GM21515 (cell line): ENCODE results near the gene IQCK.
A peak's percentile ranks its signal among the peaks of the same experiment; 100 is the strongest.

Experiments used
- ATAC-seq: cut with Tn5 transposase; IDR thresholded peaks from one replicate; pipeline ENCODE4 v1.9.1; 2021; ENCODE audit not compliant: unreplicated experiment

Gene IQCK

DNA sequence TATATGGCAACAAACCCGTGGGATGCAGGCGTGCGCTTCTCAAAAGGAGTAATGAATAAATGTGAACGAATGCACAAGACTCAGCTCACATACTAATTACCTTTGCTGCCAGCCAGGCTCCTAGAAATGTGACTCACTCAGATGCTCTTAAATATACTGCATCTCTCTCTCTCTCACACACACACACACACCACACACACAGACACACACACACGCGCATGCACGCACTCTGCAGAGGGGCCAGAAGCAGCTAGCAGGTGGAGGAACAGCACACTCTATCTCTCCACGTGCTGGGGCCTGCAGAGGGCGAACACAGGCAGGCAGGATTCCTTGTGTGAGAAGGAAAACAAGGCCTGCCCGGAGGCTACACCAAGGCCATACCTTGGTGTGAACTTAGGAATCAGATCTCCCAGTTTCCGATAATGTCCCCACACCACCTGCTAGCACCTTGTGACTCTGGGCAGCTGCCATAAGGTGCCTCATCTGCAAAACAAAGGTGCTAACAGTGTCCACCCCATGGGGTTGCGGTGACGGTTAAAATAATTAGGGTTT is 161.2 kb downstream of the IQCK start:
- ATAC-seq: no peak

GRCh38 chr16:19881028-19881427 is 163.0 kb downstream of the IQCK start:
- ATAC-seq: no peak

GRCh38 chr16:19881783-19882182 is 163.7 kb downstream of the IQCK start:
- ATAC-seq: no peak

DNA sequence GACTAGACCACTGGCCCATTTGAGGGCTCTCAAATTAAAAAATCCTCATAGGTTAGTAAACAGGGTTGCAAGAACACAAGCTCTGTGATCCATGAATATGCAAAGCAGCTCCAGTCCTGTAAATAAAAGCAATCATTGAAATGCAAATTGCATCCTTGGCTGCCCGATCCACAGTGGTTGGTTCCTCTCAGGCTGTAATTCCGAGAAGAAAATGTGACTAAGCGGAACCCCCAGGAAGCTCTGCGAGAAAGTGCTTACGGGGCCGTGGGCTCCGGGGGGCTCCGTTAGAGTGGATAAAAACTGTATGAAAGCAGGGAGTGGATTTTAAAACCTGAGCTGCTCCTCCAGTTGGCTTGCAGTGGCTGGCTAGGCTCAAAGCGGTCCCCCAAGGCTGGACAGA is 164.1 kb downstream of the IQCK start:
- no peak for ATAC-seq

DNA sequence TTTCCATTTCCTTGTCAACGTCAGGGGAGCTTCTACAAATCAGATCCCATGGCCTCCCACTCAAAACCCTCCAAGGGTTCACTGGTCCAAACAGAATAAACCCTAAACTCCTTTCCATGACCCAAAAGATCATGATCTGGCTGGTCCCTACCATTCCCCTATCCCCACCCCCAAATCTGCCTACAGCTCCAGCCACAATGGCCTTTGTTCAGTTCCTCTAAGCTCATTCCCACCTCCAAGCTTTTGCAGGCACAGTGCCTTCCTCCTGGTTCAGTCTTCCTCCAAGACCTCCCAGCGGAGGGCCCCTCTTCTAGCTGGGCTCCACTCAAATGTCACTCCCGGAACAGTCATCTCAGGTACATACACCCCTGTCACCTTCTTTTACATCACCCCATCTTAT is 164.6 kb downstream of the IQCK start:
- ATAC-seq: no peak

DNA sequence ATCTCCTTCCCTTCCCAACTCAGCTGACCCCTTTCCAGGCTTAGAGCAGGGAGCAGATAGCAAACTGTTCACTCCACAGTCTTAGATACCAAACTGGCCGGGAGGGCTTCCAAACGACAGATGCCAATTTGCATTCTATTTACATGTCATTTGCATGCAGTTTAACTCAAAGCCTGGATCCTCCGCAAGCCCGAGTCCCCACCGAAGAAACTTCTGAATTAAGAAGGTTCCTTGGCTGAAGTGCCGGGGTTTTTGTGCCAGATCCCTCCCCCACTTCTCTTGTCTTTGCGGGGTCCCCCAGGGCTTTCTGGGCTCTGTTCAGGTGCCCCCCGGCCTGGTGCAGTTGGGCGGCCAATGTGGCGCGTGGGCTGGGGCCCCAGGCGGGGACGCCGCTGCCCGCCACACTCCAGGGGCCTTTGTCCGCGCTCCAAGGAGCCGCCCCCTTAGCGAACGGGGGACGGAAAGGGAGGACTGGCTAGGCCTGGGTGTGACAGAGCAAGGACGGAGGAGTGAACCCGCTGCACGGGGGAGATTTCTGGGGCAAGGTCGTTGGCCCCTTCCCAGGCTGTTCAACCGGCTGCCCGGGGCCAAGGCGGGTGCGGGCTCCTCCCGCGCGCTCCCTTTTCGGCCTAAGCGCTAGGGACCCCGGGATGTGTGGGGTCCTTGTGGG is 165.4 kb downstream of the IQCK start:
- no peak for ATAC-seq

GRCh38 chr16:19883966-19884485 is 166.0 kb downstream of the IQCK start:
- no peak for ATAC-seq

DNA sequence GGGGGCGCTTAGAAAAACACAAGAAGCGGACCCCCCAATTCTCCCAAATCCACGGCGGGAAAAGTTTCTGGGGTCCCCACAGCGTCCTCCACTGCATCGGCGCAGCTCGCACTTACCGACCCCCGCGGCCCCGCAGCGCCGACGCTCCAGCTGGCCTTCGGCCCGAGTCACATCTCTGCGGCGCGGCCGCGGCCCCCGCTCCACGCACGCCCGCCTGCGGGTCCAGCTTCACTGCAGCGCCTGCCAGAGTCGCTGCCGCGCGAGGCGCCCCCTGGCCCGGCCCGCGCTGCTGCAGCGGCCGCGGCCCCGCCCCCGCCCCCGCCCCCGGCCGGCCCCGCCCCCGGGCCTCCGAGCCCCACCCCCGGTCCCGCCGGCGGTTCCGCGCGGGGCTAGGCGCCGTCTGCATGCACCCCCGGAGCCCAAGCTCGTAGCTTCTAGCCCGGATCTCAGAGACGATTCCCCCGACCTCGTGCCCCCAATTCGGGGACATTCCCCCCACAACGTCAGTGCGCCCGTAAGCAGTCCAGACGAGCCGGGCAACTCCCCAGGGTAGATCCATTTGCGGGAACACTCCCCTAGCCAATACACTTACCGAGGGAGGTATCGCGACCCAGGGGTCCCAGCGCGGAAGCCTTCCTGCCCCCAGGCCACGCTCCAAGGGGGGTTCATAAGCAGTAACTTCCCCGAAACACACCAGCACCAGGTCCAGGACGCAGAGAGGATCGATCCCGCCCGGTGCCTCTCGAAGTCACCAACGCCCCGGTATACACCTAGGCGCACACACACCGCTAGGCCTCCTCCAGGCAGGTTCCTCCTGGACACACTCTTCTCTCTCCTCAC is 166.8 kb downstream of the IQCK start, which contains the start of gene GPRC5B:
TSS of gene GPRC5B (minus strand) at position 238 of the 840 bp plus-strand sequence. CDS start 12,003 bp downstream, outside the sequence.
- no peak for ATAC-seq

DNA sequence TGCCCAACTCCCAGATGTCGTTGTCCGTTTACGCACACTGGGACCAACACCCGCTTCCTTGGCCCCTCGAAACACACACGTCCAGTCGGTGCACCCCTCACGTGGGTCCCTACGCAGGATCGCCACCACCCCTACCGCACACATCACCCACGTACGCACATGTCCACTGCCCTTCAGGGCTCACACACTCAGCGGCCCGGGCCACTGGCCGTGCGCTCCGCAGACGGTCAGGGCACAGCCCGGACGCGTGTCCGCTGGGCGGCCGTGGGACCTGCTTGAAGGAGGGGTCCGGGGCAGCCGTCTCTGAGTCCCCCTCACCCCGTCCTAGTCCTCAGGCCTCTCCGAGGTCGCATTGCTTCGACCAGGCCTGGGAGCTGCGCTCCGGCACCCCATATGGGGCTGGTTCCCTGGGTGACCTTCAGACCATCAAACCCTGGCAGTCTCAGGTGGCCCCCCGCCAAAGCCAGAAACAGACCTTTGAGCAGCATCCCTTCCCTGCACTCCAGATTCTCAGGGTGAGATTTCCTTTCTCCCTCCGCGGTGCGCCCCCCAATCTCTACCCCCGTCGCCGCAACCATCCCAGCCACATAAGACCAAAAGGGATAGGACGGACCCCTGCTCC is 167.5 kb downstream of the IQCK start:
- ATAC-seq: no peak

DNA sequence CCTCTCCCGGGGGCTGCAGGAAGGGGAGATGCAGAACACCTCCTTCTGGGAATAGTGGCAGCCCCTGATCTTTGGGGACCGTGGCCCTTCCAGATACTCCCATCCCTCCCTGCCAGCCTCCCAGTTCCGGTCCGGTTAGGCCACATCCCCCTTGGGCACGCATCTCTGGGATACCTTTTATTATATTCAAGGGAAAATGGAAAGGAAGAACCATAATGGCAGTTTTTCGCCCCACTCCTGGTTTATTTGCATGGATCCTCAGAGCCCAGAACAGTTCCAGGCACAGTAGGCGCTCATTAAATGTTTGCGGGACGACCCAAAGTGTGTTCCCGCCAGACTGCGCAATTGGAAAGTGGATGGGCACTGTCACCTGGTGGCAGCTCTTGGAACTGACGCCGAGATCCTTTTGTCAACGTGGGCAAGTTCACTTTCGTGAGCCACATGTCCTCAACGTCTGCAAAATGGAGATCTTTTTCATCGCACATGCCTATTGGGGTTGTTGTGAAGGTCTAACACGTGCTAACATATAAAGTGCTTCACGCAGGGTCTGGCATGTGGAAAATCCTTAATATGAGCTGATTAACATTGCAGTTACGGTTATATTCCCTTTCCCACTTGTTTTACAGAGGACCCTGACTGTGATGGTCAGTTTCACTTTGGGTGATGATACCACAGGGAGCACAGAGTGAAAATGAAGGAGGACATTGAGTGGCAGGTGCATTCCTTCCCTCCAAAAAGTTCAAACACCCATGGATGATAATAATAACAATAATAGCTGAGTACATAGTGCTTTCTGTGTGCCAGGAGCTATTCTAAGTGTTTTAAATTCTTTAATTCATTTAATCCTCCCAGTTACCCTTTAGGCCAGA is 168.2 kb downstream of the IQCK start:
- ATAC-seq: peak; percentile 68

GRCh38 chr16:19888834-19889233 is 170.8 kb downstream of the IQCK start:
- no peak for ATAC-seq

- ATAC-seq: no peak
Observed at GRCh38 chr16:19890901-19891300, 172.8 kb downstream of the IQCK start.

DNA sequence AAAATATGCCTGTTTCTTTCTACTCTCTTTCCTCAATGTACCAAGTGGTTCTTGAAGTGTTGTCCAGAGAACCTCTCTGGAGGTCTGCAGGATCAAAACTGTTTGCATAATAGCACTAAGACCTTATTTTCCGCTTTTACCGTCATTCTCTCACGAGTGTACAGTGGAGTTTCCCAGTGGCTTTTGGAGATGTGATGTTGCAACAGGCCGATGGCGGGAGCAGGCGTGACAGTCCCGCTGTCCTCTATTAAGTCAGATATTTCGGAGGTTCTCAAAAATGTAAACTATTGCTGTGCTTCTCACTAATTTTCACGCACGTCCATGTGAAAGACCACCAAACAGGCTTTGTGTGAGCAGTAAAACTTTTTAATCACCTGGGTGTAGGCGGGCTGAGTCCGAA is 174.8 kb downstream of the IQCK start:
- no peak for ATAC-seq

GRCh38 chr16:19894586-19894985 is 176.5 kb downstream of the IQCK start:
- no peak for ATAC-seq

DNA sequence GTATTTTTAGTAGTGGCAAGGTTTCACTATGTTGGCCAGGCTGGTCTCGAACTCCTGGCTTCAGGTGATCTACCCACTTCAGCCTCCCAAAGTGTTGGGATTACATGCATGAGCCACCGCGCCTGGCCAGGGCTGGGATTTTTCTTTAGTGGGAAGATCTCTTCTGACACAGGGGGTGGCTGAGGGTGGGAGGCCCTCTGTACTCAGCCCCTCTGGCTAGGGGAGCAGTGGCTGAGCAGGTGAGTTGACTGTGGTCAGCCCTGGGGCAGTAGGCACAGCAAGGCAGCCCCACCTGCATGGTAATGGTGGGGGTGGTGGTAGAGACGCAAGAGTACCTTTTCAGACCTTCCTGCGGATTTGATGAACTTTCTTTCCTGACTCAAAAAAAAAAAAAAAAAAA is 178.9 kb downstream of the IQCK start:
- no peak for ATAC-seq

GRCh38 chr16:19898166-19898565 is 180.1 kb downstream of the IQCK start:
- no peak for ATAC-seq

DNA sequence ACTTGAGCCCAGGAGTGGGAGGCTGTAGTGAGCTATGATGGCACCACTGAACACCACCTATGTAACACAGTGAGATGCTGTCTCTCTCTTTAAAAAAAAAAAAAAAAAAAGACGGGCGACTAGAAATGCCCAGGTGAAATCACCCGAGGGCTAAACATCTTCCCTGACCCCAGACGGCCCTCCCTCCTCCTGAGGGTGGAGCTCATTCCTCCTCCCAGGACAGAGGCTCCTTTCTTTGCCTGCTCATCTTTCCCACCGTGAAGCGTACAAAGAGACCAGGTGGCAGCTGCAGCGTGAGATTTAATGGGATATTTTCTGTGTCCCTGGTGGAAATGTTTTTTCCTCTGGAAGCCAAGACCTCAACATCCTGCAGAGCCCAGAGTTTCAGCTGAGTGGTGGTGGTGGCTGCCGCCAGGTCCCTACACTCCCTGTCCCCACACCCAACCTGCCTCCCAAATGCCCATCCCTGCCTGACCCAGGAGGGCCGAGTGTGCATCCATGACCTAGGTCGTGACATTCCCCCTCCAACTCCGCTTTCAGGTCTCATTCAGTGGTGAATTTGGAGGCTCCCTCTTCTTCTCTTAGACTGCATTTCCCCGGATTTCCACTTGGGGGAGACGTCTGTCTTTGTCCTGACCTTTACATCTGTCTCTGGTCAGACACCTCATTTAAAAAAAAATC is 181.0 kb downstream of the IQCK start:
- no peak for ATAC-seq

DNA sequence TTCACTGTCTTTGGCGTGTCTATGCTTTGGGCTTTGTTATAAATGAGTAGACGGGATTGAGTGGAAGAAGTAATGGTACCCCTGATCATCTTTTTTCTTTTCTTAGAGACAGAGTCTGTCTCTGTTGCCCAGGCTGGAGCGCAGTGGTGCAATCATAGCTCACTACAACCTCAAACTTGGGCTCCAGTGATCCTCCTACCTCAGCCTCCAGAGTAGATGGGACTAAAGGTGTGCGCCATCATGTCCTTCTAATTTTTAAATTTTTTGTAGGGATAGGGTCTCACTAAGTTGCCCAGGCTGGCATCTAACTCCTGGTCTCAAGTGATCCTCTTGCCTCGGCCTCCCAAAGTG is 181.5 kb downstream of the IQCK start:
- no peak for ATAC-seq

GRCh38 chr16:19901164-19901563 is 183.1 kb downstream of the IQCK start:
- no peak for ATAC-seq
